Stimulated activated effector memory CD8-positive, alpha-beta T cell treated with anti-CD3 and anti-CD28 coated beads, Interleukin-12 subunit alpha, Interleukin-12 subunit beta, amount 100 ng/mL, for 72 hours (primary cell): ENCODE data around the gene TAP2.

Source experiments
- ATAC-seq: fragments of 150-1000 bp; cut with Tn5 transposase; 2 replicates; pipeline ENCODE4 v1.10.0; 2021
- DNase-seq, 2 donors: peaks; one replicate each; pipeline ENCODE4 v3.0.0; 2021 to 2022; ENCODE audit warnings: low spot score in 2 of 2
- H3K27ac Mint-ChIP-seq: one replicate; pipeline ENCODE4 v1.8.0; 2022; ENCODE audit warnings: mild to moderate bottlenecking, mixed read lengths
- H3K36me3 Mint-ChIP-seq: one replicate; pipeline ENCODE4 v1.8.0; 2022; ENCODE audit warnings: mild to moderate bottlenecking, mixed read lengths
- H3K4me1 Mint-ChIP-seq: one replicate; pipeline ENCODE4 v1.8.0; 2022; ENCODE audit warnings: mixed read lengths
- H3K4me3 Mint-ChIP-seq: one replicate; pipeline ENCODE4 v1.8.0; 2022; ENCODE audit warnings: mild to moderate bottlenecking, mixed read lengths
- H3K9me3 Mint-ChIP-seq: one replicate; pipeline ENCODE4 v1.8.0; 2022; ENCODE audit warnings: mixed read lengths

Gene TAP2

DNA sequence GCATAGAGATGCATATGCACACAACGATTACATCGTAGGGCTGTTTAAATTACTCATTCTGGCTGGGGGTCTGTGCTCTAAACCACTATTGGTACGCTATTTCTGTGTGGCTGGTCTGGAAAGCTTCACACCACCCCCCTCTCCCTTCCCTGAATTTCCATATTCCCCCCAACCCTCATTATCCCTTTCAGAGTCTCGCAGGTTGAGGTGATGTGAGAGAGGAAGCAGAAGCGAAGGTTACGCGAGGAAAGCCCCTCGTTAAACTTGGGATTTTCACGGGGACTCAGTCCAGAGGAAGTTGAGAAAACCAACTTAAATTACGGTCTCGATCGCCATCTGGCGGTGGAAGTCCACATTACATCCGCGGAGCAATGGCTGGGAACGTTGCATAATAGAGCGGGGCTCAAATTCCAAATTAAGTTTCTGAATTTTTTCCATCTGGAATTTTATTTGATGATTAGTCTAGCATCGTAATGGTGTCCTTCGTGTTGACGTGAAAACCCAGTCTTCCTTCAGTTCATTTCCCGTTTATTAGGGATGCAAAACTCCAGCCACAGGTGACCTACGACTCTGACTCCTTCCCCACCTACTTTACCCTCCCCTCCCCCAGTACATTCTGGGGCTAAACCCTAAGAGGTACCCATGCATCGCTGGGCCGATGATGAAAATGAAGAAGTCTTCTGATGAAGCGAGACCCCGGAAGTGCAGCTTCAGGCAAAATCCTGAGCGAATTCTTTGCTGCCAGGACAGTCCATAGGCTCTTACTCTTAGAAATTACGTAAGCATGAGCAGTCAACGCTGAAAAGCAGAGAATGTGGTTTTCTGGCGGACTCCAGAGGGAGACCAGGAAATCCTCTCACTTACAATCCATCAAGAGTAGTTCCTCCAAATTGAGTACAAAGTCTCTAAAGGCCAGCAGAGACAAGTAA, 41.4 kb downstream of the TAP2 start:
- H3K4me3 Mint-ChIP-seq: peak overlapping the region; percentile 51
- H3K4me1 Mint-ChIP-seq: peaks cover 7% of the 10 kb centered on the region
- peak; percentile 75 for ATAC-seq
- peak; percentile 79 to 90 for DNase-seq
- H3K9me3 Mint-ChIP-seq: peaks cover 5% of the 10 kb centered on the region
- H3K36me3 Mint-ChIP-seq: no peaks in the 10 kb centered on the region
- H3K27ac Mint-ChIP-seq: no peak overlapping the region

DNA sequence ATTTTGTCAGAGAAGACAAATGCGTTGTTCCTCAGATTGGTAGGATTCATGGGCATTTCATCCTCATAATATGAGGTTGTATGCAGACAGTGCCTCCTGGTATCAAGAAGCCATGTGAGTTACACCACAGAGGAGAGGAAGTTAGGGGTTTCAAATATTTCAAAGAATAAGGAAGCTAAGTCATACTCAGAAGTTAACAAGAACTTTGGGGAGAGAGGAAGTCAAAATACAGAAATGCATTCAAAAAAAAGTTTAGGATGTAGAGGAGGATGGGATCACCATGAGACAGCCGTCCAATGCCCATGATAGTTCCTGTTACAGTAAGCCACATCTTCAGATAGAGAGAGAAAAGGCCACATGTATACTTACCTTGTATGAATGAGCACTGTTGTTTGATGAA, 44.0 kb downstream of the TAP2 start:
- Mint-ChIP-seq H3K9me3 (peaks cover 5% of the 10 kb centered on the region), H3K36me3 (no peaks in the 10 kb centered on the region), H3K4me1 (peaks cover 7% of the 10 kb centered on the region), H3K4me3 (no peak overlapping the region), H3K27ac (no peak overlapping the region)
- DNase-seq (no peak), ATAC-seq (no peak)

DNA sequence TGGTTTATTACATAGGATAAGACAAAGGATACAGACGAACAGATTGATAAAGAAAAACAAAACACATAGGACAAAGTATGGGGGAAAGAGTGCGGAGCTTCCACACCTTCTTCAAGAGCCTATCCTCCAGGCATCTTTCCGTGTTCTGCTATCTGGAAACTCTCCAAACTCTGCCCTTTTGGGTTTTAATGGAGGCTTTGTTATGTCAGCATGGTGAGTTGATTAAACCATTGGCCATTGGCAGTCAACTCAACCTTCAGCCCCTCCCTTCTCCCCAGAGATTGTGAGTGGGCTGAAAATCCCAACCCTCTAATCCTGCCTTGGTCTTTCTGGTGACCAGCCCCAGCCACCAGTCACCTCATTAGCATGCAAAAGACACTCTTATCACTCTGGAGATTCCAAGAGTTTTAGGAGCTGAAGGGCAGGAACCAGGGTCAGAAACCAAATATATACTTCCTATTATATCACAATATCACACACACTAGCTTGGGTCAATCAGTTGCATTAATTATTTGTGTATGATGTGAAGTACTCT, 45.6 kb downstream of the TAP2 start:
- no peak overlapping the region for H3K27ac Mint-ChIP-seq
- H3K4me3 Mint-ChIP-seq: no peak overlapping the region
- peaks cover 7% of the 10 kb centered on the region for H3K4me1 Mint-ChIP-seq
- no peak for DNase-seq
- H3K9me3 Mint-ChIP-seq: no peaks in the 10 kb centered on the region
- H3K36me3 Mint-ChIP-seq: no peaks in the 10 kb centered on the region
- ATAC-seq: no peak

DNA sequence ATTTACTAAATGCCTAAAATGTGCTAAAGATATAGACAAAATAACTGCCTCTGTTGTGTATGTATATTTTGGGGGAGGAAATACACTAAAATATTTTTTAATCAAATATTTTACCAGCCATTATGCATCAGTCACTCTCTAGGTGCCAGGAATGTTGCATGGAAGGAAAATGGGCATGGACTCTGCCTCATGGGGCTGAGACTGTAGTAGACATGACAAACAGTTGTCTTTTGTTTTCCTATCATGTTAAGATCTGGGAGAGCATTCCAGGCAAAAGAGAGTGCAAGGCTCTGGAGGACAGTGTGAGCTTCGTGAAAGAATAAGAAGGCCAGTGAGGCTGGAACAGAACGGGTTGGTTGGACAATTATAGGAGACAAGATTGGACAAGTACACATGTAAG, 48.2 kb downstream of the TAP2 start:
- DNase-seq (no peak), ATAC-seq (no peak)
- Mint-ChIP-seq H3K4me1 (no peaks in the 10 kb centered on the region), H3K4me3 (no peak overlapping the region), H3K36me3 (no peaks in the 10 kb centered on the region), H3K9me3 (no peaks in the 10 kb centered on the region), H3K27ac (no peak overlapping the region)
